GM21528 (cell line): ENCODE data around the gene GNG11.
"Not testable (repeated sequence)": the region's sequence is repeated elsewhere in the genome, so short reads cannot be mapped to it uniquely, and the experiment has no call there.

Experiments
- ATAC-seq: cut with Tn5 transposase; IDR thresholded peaks from one replicate; pipeline ENCODE4 v1.9.1; 2021; ENCODE audit warnings: mild to moderate bottlenecking, moderate library complexity; ENCODE audit not compliant: unreplicated experiment, low FRiP score

The GNG11 gene

DNA sequence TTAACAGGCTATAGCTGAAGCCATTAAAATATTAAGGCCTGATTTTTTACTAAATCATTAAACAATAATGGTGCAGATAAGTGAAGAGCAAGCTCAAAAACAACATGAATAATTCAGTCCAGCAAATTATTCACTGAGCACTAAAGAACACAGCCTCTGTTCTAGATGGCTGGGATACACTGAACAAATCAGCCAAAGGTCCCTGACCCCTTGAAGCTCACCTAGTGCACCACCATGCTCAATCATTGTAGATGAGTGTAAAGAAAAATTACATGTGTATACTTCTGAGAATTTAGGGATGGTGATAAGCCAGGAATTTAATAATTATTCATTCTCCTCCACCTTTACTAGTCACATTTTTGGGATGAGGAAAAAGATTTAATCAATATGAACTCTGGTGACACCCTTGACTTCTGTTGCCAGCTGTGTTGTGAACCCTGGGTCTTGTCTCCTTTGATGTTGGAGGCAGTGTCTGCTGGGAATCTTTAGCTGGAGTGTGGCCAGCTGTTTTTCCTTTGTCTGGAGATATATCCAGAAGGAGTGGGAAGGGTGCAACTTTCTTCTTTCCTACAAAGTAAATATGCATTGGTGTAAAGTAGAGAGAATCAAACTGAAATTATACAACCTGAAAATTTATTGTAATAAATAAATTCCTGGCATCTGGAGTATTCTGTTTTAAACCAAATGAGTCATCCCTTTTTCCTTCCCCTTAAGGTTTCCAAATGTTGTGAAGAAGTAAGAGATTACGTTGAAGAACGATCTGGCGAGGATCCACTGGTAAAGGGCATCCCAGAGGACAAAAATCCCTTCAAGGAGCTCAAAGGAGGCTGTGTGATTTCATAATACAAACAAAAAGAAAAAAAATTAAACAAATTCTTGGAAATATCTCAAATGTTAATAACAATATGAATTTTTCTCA, 11.2 kb upstream of the GNG11 start:
- no peak for ATAC-seq

DNA sequence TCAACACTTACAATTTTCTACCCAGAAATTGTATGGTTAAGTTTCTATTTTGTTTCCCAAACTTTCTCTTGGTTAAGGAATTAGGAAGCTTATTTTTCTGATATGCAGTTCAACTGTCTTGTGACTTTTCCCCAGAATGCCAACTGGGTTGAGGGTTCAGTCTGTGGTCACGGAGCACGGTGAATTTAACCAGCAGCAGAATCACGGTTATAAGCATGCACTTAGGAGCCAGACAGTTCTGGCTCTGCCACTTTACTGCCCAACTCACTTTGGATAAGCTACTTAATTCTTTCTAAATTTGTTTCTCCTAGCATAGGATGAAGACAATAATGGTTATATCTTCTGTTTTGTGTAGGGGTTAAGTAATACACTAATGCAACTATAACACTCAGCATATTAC, 10.3 kb upstream of the GNG11 start:
- not testable (repeated sequence) for ATAC-seq

DNA sequence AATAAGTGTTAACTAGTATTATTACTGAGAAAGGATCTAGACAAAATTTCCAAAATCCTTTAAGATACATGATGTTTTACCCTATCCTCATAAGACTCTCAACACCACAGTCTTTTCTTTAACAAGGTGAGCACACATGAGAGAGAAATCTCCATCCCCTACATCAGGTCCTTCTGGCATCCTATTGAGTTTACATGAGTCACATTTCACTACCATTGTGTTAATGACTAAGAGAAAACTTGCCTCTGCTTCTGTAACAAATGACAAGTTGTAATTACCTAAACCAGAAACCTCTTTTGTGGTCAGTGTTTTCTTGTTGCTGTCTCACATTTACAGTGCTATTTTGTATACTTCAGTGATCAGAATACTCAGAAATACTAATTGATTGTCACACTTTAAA, 9.9 kb upstream of the GNG11 start:
- ATAC-seq = not testable (repeated sequence)

DNA sequence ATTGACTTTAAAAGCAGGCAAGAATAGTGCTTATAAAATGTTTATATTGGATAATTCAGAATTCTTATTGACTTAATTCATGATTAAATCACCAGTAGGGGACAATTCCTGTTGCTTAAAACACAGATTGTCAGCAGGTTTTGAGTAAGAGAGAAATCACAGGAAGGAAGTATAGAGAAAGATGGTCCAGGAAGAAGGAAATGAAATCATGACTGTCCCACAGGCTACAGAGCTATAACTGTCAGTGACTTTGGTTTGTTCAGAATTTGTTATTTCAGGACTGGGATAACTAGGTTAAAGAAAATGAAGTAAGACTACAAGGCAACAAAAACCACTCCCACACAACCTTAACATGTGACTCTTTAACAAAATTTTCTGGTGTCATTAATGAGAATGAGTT, 8.3 kb upstream of the GNG11 start:
- no peak for ATAC-seq

DNA sequence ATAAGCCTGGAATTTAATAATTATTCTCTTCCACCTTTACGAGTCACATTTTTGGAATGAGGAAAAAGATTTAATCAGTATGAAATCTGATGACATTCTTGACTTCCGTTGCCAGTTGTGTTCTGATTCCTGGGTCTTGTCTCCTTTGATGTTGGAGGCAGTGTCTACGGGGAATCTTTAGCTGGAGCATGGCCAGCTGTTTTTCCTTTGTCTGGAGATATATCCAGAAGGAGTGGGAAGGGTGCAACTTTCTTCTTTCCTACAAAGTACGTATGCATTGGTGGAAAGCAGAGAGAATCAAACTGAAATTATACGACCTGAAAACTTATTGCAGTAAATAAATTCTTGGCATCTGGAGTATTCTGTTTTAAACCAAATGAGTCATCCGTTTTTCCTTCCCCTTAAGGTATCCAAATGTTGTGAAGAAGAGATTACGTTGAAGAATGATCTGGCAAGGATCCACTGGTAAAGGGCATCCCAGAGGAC, 6.9 kb upstream of the GNG11 start:
- ATAC-seq = no peak

DNA sequence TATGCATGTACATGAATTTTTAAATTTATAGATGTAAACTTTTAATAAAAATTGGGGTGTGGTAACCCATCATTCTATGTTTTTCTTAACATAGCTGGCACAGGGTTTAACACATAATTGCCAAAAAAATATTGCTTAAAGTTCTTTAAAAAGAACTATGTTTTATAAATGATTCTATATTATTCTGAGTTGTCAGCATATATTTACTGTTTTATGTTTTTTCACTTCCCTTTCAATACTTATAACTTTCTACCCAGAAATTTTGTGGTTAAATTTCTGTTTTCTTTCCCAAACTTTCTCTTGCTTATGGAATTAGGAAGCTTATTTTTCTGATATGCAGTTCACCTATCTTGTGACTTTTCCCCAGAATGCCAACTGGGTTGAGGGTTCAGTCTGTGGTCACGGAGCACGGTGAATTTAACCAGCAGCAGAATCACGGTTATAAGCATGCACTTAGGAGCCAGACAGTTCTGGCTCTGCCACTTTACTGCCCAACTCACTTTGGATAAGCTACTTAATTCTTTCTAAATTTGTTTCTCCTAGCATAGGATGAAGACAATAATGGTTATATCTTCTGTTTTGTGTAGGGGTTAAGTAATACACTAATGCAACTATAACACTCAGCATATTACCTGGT, 6.2 kb upstream of the GNG11 start:
- not testable (repeated sequence) for ATAC-seq

DNA sequence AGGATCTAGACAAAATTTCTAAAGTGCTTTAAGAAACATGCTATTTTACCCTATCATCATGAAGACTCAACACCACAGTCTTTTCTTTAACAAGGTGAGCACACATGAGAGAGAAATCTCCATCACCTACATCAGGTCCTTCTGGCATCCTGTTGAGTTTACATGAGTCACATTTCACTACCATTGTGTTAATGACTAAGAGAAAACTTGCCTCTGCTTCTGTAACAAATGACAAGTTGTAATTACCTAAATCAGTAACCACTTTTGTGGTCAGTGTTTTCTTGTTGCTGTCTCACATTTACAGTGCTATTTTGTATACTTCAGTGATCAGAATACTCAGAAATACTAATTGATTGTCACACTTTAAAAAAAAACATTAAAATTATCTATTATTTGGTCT, 5.6 kb upstream of the GNG11 start:
- not testable (repeated sequence) for ATAC-seq

DNA sequence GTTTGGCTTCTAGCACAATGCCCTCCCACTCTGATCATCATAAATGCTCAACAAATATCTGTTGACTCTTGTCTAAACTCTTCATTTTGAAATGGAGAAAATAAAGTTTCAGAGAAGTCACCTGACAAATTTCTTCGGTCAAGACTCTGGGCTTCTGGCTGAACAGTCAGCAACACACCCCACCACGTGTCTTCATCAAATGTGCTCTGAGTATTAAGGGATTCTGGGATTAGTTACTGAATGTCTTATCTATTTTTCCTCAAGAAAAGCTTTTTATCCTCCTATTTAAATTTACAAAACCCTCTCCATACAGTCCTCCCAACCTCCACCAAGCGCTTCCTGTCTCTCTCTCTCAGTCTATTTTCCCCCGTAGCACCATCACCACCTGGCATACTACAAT, 5.2 kb upstream of the GNG11 start:
- ATAC-seq = not testable (repeated sequence)

DNA sequence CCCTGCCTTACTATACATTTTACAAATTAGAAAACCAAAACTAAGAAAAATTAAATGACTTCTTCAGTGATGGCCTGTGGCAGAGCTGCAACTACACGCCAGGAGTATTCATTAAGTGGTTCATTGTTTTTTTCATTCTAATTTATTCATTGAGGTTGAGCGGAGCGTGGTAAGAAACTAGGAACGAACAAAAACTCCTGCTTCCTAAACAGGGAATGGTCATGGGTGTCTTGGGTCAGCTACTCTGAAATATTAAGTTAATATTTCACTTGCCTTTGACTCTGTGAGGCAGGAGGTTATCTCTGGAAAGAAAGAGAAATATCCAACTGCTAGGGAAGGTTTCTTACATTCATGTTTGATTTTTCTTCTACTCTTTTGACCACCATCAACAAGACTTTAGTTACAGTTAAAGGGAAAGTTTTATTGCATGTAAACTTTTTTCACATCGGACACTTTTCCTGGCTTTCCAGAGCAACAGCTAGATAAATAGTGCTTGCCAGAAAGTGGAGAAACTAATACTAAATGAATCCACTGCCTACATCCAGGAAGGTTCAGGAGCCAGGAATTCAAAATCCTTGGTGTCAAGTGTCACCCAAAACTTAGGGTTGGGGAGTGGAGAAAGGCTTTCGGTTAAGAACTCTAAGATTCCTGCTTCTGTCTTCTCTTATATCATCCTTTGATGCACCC, 896 bp upstream of the GNG11 start:
- ATAC-seq = no peak

DNA sequence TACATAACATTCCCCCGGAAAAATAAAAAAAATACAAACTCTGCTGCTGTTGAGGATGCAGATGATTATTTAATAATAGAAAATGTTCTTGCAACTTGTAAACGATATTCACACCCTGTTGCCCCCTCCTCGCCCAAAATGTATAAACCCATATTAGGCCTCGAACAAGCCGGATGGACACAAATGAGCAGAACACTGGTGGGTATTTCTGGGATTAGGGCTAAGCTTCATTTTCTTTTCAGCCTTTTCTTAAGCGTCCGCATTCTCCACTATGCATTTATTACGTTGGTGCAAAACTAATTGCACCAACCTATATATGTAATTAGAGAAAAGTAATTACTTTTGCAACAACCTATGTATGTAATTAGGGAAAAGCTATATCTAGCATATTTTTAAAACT, 349 bp upstream of the GNG11 start:
- no peak for ATAC-seq

DNA sequence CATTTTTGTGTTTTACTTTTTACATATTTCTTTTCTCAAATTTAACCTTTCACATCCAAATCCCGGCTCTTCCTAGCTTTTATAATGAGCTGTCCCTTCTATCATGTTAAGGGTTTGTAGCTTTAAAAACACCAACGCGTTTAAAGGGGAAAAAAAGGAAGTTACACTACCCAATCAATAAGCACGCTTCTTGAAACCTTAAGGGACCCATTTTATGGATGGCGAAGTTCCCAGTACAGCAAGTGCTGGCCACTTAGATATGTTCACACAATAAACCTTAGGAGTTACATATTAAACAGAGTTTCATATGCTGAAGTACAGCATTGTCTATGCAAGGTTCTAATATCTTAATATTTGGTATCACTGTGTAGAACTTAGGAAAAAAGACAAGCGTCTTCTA, 1.8 kb downstream of the GNG11 start:
- no peak for ATAC-seq

DNA sequence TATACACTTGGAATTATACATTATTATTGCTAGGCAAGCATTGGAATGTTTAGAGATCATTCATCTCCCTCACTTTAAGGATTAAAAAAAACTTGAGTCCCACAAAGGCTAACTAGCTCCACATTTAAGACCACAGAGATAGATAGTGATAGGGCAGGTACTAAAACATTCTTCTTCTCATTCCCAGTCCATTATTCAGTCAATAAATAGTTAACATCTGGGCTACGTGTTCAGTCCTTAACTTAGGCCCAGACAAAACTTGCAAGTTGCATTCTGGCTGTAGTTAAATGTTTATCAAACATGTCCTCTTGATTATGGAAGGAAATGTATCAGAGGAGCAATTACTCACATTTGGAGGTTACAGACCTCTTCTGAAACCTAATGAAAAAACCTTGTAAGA, 2.4 kb downstream of the GNG11 start:
- ATAC-seq = no peak

DNA sequence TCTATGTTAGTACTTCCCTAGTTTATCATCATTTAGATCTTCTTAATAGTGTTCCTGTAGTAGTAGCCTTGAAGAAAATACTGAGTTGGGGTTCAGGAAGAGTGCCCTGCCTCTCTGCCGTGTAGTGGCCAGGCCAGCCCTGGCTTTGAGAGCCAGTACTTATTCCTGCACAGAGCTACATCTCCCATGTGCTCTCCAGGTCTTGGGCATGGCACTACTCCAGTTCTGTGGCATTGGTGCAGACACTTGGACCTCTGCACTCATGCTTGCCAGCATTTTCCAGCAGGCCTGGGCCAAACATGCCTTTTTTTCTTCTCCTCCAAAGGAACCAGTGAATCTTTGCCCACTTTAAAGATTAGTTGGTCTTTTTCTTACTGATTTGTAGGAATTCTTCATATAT, 5.3 kb downstream of the GNG11 start:
- ATAC-seq = no peak

DNA sequence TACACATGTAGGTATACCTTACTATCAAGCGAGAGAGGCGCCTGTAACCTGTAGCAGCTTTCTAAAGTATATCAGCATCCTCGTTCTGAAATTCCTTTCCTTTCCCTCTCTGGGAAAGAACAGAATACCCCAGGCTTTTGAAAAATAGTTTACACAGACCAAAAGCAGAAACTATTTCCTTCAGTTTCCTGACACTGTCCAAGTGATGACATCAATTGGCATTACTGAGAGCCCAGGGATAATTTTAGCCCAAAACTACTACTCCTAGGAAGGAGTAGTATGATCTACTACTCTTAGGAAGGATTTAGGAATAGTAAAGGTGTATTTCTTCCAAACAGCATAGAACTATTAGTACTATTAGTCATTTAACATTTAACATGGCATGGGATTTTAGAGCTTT, 6.0 kb downstream of the GNG11 start:
- ATAC-seq = no peak

DNA sequence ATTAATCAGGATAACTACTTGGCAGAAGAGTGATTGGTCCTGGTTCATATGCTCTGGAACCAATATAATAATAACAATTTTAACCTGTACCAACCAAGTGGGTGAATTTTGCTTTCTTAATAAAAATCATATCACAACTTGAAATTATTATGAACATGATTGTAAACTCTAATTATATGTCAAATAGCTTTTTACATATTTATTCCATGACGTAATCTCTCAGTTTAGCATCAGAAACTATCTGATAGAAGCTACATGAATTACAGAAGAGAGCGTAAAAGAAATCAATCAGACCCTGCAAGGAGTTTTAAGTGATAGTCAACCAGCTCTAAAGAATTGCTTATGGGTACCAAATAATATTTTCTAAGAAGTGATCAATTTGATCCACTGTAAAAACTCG, 10.1 kb downstream of the GNG11 start:
- no peak for ATAC-seq

DNA sequence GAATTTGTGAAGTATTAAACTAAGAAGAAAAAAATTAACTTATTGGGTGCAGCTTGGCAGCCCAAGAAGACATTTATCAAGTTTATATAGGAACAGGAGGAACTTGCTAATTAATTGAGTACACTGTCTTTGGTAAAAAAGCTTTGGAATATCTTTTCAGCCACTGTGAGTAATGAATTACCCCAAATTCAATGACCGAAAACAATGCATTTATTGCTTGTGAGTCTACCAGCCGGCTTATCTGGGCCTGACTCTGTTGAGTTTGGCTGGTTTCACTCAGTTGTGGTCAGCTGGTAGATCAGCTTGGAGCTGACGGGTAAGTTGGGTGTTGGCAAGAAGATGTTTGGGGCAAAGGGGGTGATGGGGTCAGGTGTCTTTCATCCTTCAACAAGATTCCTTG, 11.6 kb downstream of the GNG11 start:
- no peak for ATAC-seq

DNA sequence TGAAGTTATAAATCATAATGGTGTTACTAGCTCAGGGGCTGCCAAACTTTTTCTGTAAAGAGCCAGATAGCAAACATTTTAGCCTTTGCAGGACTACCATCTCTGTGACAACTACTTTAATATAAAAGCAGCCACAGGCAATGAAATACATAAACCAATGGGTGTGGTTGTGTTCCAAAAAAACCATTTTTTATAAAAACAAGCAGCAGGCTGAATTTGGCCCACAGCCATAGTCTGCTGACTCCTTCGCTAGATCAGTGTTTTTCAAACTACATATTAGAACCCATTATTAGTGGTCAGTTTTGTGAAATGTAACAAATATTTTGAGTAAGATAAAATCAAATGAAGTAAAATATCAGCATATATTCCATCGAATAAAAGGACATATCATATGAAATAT, 13.6 kb downstream of the GNG11 start:
- ATAC-seq = no peak

DNA sequence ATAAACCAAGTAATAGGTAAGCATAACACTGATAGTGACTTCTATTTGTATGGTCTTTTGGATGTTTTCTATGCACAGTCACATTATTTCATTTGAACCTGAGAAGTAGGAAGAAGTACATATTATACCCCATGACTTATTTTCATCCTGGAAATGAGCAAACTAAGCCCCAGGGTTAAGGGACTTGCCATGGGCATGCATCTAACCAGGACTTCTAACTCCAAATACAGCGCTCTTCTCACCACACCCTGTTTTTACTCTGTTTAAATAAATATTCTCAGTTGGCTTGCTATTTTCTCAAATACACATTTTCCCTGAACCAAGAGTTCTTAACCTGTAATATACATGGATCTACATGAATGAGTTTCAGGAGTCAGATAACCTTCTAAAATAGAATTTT, 16.3 kb downstream of the GNG11 start:
- ATAC-seq = no peak

DNA sequence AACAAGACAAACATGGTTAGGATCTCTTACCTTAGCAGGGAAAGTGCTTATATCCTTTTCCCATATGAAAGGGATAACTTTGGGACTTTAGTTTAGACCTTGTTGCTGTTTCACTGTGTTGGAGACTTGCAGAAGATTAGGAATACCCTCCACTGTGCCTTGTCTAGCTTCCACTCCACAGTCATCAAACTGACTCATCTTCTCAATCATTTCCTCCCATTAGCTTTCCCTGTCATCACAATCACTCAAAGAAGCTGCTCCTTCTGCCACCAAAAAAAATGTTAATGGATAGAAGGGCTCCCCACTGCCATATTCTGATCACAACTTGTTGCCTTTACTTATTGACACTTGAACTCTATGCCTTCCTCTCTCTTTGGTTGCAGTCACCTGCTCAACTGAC, 16.8 kb downstream of the GNG11 start:
- no peak for ATAC-seq

DNA sequence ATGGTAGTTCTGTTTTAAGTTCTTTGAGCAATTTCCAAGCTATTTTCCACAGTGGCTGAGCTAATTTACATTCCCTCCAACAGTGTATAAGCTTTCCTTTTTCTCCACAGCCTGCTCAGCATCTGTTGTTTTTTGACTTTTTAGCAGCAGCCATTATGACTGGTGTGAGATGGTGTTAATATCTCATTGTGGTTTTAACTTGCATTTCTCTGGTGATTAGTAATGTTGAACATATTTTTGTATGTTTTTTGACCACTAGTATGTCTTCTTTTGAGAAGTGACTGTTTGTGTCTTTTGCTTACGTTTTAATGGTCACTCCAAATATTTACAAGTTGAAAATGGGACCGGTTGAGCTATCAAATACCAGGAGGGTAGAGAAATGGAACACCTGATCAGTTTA, 20.4 kb downstream of the GNG11 start:
- no peak for ATAC-seq

DNA sequence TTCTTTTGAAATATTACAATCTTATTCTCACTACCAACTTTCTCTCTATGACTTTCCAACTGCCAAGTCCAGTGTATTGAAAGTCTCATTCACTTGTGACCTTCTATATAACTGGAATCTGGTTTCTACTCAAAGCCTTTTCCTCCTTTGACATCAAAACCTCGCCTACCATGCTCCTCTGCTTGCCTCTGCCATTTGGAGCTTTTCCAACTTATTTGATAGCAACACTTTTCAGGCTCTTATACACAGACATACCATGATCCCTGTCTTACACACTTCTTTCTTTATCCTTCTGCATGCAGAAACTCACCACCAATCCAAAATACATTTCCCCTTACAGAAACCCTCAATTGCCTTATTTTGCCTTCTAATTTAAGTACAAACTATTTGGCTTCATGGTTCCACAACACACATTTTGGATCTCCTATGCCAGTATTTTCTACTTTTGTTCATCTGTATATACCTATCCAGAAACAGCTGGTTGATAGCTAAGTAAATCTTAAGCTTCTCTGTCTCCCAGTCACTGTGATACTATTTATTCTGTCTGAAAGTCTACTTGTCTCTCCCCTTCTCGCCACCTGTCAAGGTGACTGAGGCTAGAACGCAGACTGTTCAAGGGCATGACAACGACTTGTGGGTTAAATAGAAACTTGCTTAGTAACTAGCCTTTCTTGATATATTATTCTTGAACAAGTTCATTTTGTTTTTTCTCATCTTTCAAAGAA, 22.4 kb downstream of the GNG11 start:
- ATAC-seq = no peak
